Caco-2 (cell line): ENCODE data around the gene CCDC116. TPM values are rescaled to one million over a fixed set of nuclear protein-coding genes. Genes with fewer than 3 reads are reported as not detected.

ENCODE experiments used
- BruUV-seq: library from RNA; stranded (reverse); fragments of 400-500 nt; replicated peaks from 2 replicates; lab custom pipeline; 2021; lab: Mats Ljungman, UMichigan
- CTCF ChIA-PET: fragments of 300-600 bp; sonication (Branson Sonifier 250); formaldehyde crosslinking; loops from one replicate; lab custom pipeline; 2022; ENCODE audit warnings: antibody characterized with exemption; lab: Charles Lee
- POLR2A ChIA-PET: fragments of 300-600 bp; sonication (Branson Sonifier 250); formaldehyde crosslinking; loops from one replicate; lab custom pipeline; 2022; ENCODE audit warnings: antibody characterized with exemption; lab: Charles Lee
- DNase-seq, 2 experiments: peaks; one replicate each; pipeline versions ENCODE4 v3.0.0 to v3.0.0-alpha.2; 2020 to 2022
- H3K27me3 ChIP-seq: replicated peaks from 2 replicates; pipeline ENCODE4 v1.6.0; 2011; ENCODE audit warnings: low read length; ENCODE audit not compliant: control insufficient read depth, insufficient read depth
- H3K36me3 ChIP-seq: 2 replicates; pipeline ENCODE4 v1.5.1; 2011; ENCODE audit warnings: low read length; ENCODE audit not compliant: control insufficient read depth, insufficient read depth
- H3K4me1 ChIP-seq: fragments of 250-450 bp; sonication (Bioruptor Pico); 2 replicates; pipeline ENCODE4 v1.5.1; 2020; ENCODE audit warnings: mild to moderate bottlenecking
- H3K4me3 ChIP-seq: 2 replicates; pipeline ENCODE4 v1.5.1; 2011; ENCODE audit warnings: low read depth, mild to moderate bottlenecking, control low read depth, low read length
- H3K9me3 ChIP-seq: fragments of 250-450 bp; sonication (Bioruptor Pico); 2 replicates; pipeline ENCODE4 v1.5.1; 2020; ENCODE audit warnings: mild to moderate bottlenecking, moderate library complexity
- H3K27ac Mint-ChIP-seq: one replicate; pipeline ENCODE4 v1.8.0; 2022; ENCODE audit warnings: mixed read lengths; ENCODE audit not compliant: unreplicated experiment
- H3K27me3 Mint-ChIP-seq: one replicate; pipeline ENCODE4 v1.8.0; 2022; ENCODE audit warnings: mixed read lengths; ENCODE audit not compliant: insufficient read depth, unreplicated experiment
- H3K36me3 Mint-ChIP-seq: one replicate; pipeline ENCODE4 v1.8.0; 2022; ENCODE audit warnings: mild to moderate bottlenecking, mixed read lengths; ENCODE audit not compliant: insufficient read depth, unreplicated experiment
- H3K4me1 Mint-ChIP-seq: one replicate; pipeline ENCODE4 v1.8.0; 2022; ENCODE audit warnings: low read depth, mixed read lengths; ENCODE audit not compliant: unreplicated experiment
- H3K4me3 Mint-ChIP-seq: one replicate; pipeline ENCODE4 v1.8.0; 2022; ENCODE audit warnings: mild to moderate bottlenecking, moderate library complexity, mixed read lengths; ENCODE audit not compliant: unreplicated experiment
- H3K9me3 Mint-ChIP-seq: one replicate; pipeline ENCODE4 v1.8.0; 2022; ENCODE audit warnings: mixed read lengths; ENCODE audit not compliant: unreplicated experiment
- intact Hi-C: fragments of 100-400 bp; cut with micrococcal nuclease; formaldehyde crosslinking; loops from one replicate; pipeline ENCODE4 v1.10.0; 2022; ENCODE audit not compliant: unreplicated experiment
- total RNA-seq: library from RNA; stranded (reverse); gene quantifications from 2 replicates; pipeline ENCODE4 v1.2.3, GENCODE V29; 2022
- TF ChIP-seq, protein P1 (sequence below), 2 experiments: fragments of 200-600 bp in 1 of 2; IDR thresholded peaks; 1 replicate in 1 of 2; 2 replicates in 1 of 2; pipeline versions ENCODE4 v1.5.1 to v1.8.0; 2011 to 2022; ENCODE audit warnings: antibody characterized with exemption in 1 of 2, control low read depth in 1 of 2, inconsistent platforms in 1 of 2, low read depth in 1 of 2, low read length in 1 of 2, mild to moderate bottlenecking in 1 of 2, moderate library complexity in 1 of 2; ENCODE audit not compliant: insufficient read depth in 1 of 2, severe bottlenecking in 1 of 2, unreplicated experiment in 1 of 2

CCDC116 gene
- total RNA-seq, 1 experiment from 2014 or later = not detected

DNA sequence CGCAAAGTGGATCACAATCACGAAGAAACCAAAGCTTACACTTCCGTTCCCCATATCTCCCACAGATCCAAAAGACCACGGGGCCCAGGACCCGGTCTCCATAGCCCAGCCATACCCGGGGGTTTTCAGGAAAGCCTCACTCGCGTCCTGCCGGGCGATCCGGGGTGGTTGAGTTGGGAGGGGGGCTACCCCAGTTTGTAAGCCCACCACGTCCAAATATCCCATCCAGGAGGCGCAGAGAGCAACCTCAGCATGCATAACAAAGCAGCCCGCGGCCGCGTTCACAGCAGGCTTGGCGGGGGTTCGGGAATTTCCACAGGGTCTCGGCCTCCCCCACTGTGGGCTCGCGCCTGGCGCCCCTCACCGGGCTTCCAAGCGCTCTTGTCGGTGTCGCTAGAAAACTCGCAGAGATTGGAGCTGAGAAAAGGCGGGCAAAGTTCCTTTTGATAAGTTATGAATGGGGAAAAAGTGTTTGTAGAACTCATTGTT is 19.0 kb downstream of the CCDC116 start:
- CTCF ChIA-PET = interaction anchor here (1.0 to 4.5 kb wide), 2 partner anchors 9 to 22 kb away, joined by 5 to 23 read pairs; partner anchors contain the start of gene SDF2L1
- H3K4me1 ChIP-seq = peaks cover 15% of the 10 kb centered on the region
- TF ChIP-seq, protein P1, sequence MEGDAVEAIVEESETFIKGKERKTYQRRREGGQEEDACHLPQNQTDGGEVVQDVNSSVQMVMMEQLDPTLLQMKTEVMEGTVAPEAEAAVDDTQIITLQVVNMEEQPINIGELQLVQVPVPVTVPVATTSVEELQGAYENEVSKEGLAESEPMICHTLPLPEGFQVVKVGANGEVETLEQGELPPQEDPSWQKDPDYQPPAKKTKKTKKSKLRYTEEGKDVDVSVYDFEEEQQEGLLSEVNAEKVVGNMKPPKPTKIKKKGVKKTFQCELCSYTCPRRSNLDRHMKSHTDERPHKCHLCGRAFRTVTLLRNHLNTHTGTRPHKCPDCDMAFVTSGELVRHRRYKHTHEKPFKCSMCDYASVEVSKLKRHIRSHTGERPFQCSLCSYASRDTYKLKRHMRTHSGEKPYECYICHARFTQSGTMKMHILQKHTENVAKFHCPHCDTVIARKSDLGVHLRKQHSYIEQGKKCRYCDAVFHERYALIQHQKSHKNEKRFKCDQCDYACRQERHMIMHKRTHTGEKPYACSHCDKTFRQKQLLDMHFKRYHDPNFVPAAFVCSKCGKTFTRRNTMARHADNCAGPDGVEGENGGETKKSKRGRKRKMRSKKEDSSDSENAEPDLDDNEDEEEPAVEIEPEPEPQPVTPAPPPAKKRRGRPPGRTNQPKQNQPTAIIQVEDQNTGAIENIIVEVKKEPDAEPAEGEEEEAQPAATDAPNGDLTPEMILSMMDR (IDR thresholded peaks at IDR 0.05; ENCODE audit: insufficient read depth in 1 of 2, low read depth in 1 of 2, low read length in 1 of 2, severe bottlenecking in 1 of 2, unreplicated experiment in 1 of 2) = no peak
- no peaks in the 10 kb centered on the region for H3K27me3 ChIP-seq
- no peak for DNase-seq
- POLR2A ChIA-PET = interaction anchor here (0.6 to 2.0 kb wide), 4 partner anchors 10 to 70 kb away, joined by 3 to 15 read pairs (median 4); partner anchors contain the start of genes PPIL2 and SDF2L1
- no TSS peak for BruUV-seq
- H3K9me3 Mint-ChIP-seq = no peaks in the 10 kb centered on the region
- H3K27me3 Mint-ChIP-seq = no peaks in the 10 kb centered on the region
- H3K4me3 Mint-ChIP-seq = peak overlapping the region; percentile 80
- H3K27ac Mint-ChIP-seq = peak overlapping the region; percentile 81
- peaks cover 14% of the 10 kb centered on the region for H3K4me1 Mint-ChIP-seq
- H3K4me3 ChIP-seq = peak overlapping the region; percentile 58
- intact Hi-C loops = no loop called here
- H3K9me3 ChIP-seq = no peaks in the 10 kb centered on the region
- peaks cover 45% of the 10 kb centered on the region for H3K36me3 Mint-ChIP-seq
- H3K36me3 ChIP-seq = no peaks in the 10 kb centered on the region

DNA sequence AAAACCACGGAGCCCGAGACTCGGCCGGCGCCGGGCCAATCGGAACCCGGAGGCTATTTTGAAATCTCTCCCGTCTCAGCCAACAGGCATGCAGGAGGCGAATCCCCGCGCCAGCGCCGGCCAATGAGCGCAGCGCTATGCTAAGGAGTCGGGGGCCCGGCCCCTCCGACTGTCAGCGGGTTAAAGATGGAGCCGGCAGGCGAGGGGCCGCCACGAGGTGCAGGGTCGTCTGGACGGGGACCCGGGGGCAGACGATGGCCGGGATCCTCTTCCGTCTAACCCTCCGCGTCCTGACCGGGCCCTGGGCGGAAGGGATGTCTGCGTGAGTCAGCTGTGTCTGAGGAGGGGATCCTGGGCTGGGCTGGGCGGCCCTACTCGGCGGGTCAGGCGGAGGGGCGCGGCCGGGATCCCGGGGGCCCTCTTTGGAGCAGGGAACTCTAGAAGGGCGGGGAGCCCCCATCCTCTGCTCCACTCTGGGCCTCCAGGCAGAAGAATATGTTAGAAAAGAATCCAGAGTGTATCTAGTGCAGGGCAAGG is 19.5 kb downstream of the CCDC116 start:
- H3K27me3 ChIP-seq = no peaks in the 10 kb centered on the region
- Mint-ChIP-seq H3K4me1 (peaks cover 19% of the 10 kb centered on the region), H3K27me3 (no peaks in the 10 kb centered on the region), H3K4me3 (peak overlapping the region; percentile 80), H3K9me3 (no peaks in the 10 kb centered on the region), H3K27ac (peak overlapping the region; percentile 81), H3K36me3 (peaks cover 45% of the 10 kb centered on the region)
- no TSS peak for BruUV-seq
- H3K4me1 ChIP-seq = peaks cover 20% of the 10 kb centered on the region
- H3K4me3 ChIP-seq = peak overlapping the region; percentile 58
- H3K36me3 ChIP-seq = no peaks in the 10 kb centered on the region
- ChIA-PET CTCF (interaction anchor here (1.0 to 4.5 kb wide), 2 partner anchors 10 to 23 kb away, joined by 5 to 23 read pairs; partner anchors contain the start of gene SDF2L1), POLR2A (interaction anchor here (0.6 to 2.0 kb wide), 4 partner anchors 10 to 70 kb away, joined by 3 to 15 read pairs (median 4); partner anchors contain the start of genes PPIL2 and SDF2L1)
- TF ChIP-seq, protein P1 (IDR thresholded peaks at IDR 0.05; ENCODE audit: insufficient read depth in 1 of 2, low read depth in 1 of 2, low read length in 1 of 2, severe bottlenecking in 1 of 2, unreplicated experiment in 1 of 2) = no peak
- H3K9me3 ChIP-seq = no peaks in the 10 kb centered on the region
- intact Hi-C loops = no loop called here
- DNase-seq = peak; percentile 92 to 93

DNA sequence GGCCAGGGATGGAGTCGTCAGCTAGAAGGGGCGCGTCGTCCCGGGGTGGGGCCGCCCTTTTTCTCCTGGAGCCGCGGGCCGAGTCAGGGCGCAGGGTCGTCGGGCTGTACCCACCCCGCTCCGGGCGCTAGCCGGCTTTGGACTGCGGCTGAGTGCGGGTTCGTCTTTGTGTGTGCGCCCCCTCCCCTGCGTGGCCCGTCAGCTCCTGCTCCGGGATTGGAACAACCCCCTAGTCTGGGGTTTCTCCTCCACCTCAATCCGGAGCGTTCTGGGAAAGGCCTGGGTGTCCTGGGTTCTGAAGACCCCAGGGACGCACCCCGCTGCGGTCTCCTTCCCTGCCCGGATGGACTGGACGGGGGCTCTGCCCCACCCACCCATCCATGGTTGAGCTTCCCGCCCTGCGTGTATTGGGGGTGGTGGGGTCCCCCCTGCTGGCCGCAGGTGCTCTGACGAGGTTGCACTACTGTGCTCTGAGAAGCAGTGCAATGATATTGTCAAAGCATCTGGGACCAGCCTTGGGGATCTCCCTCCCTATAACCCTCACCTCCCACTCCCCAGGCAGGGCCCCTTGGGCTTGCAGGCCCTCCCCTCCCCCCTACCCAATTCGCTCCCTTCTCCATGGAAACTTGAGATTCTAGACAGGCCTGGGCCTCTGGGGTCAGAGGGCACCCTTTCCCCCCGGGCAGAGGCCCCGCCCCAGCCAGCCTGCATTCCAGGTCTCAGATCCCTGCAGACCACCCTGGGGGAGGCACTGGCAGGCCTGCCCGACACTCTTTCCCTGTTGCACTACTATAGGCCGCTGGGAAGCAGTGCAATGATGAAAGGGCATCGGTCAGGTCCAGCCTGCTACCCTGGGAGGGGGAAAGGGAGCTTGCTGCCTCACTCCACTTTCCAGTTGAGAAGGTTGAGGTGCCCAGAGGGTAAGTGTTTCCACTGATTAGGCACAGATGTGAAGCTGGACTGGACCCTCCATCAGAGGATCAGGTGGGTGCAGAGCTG is 20.3 kb downstream of the CCDC116 start:
- H3K27me3 Mint-ChIP-seq = no peaks in the 10 kb centered on the region
- intact Hi-C loops = no loop called here
- peak overlapping the region; percentile 81 for H3K27ac Mint-ChIP-seq
- BruUV-seq = TSS peak; percentile 36
- Histone ChIP-seq H3K36me3 (no peaks in the 10 kb centered on the region), H3K4me3 (peak overlapping the region; percentile 58), H3K27me3 (no peaks in the 10 kb centered on the region), H3K9me3 (no peaks in the 10 kb centered on the region), H3K4me1 (peaks cover 21% of the 10 kb centered on the region)
- TF ChIP-seq, protein P1 (IDR thresholded peaks at IDR 0.05; ENCODE audit: insufficient read depth in 1 of 2, low read depth in 1 of 2, low read length in 1 of 2, severe bottlenecking in 1 of 2, unreplicated experiment in 1 of 2) = no peak
- DNase-seq = peak in 1 of 2 experiments; percentile 54
- peak overlapping the region; percentile 80 for H3K4me3 Mint-ChIP-seq
- H3K36me3 Mint-ChIP-seq = peaks cover 49% of the 10 kb centered on the region
- H3K4me1 Mint-ChIP-seq = peaks cover 19% of the 10 kb centered on the region
- ChIA-PET POLR2A (interaction anchor here (1.1 to 2.0 kb wide), 3 partner anchors 11 to 24 kb away, joined by 3 to 15 read pairs (median 4); partner anchors contain the start of genes PPIL2 and SDF2L1), CTCF (interaction anchor here (4.5 kb wide), 1 partner anchor 11 kb away, joined by 23 read pairs; the partner anchor contains the start of gene SDF2L1)
- no peaks in the 10 kb centered on the region for H3K9me3 Mint-ChIP-seq
